Endothelial cell (in vitro differentiated cells): ENCODE results near the gene PTPRN2. TPM values are rescaled to one million over a fixed set of nuclear protein-coding genes. Genes with fewer than 3 reads are reported as not detected.

Experiments used
- DNase-seq: peaks from one replicate; pipeline ENCODE4 v3.0.0; 2021; ENCODE audit warnings: low spot score
- H3K27ac Mint-ChIP-seq: one replicate; pipeline ENCODE4 v1.8.0; 2021; ENCODE audit warnings: mixed read lengths, inconsistent platforms; ENCODE audit not compliant: unreplicated experiment
- H3K27me3 Mint-ChIP-seq: one replicate; pipeline ENCODE4 v1.8.0; 2021; ENCODE audit warnings: mild to moderate bottlenecking, moderate library complexity, mixed read lengths, inconsistent platforms; ENCODE audit not compliant: unreplicated experiment
- H3K36me3 Mint-ChIP-seq: one replicate; pipeline ENCODE4 v1.8.0; 2021; ENCODE audit warnings: mild to moderate bottlenecking, low read depth, mixed read lengths, inconsistent platforms; ENCODE audit not compliant: unreplicated experiment
- H3K4me1 Mint-ChIP-seq: one replicate; pipeline ENCODE4 v1.8.0; 2021; ENCODE audit warnings: mild to moderate bottlenecking, mixed read lengths, inconsistent platforms; ENCODE audit not compliant: unreplicated experiment
- H3K4me3 Mint-ChIP-seq: one replicate; pipeline ENCODE4 v1.8.0; 2021; ENCODE audit warnings: mild to moderate bottlenecking, mixed read lengths, inconsistent platforms; ENCODE audit not compliant: unreplicated experiment
- H3K9me3 Mint-ChIP-seq: one replicate; pipeline ENCODE4 v1.8.0; 2021; ENCODE audit warnings: mixed read lengths, inconsistent platforms; ENCODE audit not compliant: unreplicated experiment
- CTCF ChIP-seq: fragments of 200-600 bp; sonication (generic); IDR thresholded peaks from one replicate; pipeline ENCODE4 v1.5.0; 2021; ENCODE audit warnings: antibody characterized with exemption; ENCODE audit not compliant: unreplicated experiment
- total RNA-seq: library from RNA; stranded (reverse); fragmentation: NEBNext Ultra II Directional; extraction: Animal tissue kit (Norgen Biotek cat#: 25700); gene quantifications from one replicate; pipeline ENCODE4 v1.2.1, GENCODE V29; 2021; ENCODE audit not compliant: unreplicated experiment

PTPRN2 gene
- total RNA-seq, 1 donor from 2014 or later = 0.18 TPM

DNA sequence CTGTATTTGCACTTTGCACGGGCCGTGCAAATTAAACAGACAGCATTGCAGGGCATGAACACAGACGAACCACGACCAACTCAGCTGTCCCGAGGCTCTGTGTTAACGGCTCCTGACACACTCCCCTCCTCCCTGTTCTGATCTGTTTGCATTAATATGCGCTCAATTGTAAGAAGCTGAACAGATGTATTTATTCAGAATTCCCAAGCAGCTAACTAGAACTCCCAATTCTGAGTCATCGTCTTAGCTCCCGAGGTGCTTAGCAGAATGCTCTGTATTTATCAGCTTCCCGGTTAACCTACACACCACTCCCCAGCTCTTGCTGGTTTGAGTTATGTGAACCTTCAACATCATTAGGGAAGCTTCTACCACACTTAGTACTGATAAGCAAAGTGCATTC is 286.4 kb downstream of the PTPRN2 start:
- no peak for TF ChIP-seq CTCF
- no peak for DNase-seq
- Mint-ChIP-seq H3K36me3 (peaks cover 6% of the 10 kb centered on the region), H3K9me3 (peaks cover 50% of the 10 kb centered on the region), H3K4me1 (no peaks in the 10 kb centered on the region), H3K27me3 (peaks cover 6% of the 10 kb centered on the region), H3K27ac (no peak overlapping the region), H3K4me3 (no peak overlapping the region)

- no peak for DNase-seq
- no peaks in the 10 kb centered on the region for H3K4me1 Mint-ChIP-seq
- no peak overlapping the region for H3K27ac Mint-ChIP-seq
- H3K36me3 Mint-ChIP-seq = peaks cover 9% of the 10 kb centered on the region
- no peak for TF ChIP-seq CTCF
- peaks cover 54% of the 10 kb centered on the region for H3K9me3 Mint-ChIP-seq
- no peak overlapping the region for H3K4me3 Mint-ChIP-seq
- peaks cover 10% of the 10 kb centered on the region for H3K27me3 Mint-ChIP-seq
Observed at GRCh38 chr7:158300427-158300826, 287.2 kb downstream of the PTPRN2 start.

DNA sequence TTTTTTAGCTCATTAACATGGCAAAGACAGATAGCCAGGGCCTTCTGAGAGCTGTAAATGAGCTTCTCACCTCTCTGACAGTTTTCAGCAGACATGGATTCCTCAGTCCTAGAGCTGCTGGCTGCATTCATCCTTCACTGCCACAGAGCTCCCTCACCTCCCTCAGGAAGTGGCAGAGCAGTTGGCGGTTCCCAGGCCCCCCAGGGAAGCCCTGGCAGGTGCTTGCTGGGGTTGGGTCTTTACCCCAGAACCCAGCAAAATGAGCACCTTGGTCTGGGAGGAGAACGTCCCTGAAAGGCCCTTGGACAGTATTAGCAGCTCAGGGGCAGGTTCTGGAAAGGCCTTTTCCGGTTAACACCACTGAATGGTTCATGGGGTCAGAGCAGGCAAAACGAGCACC is 288.0 kb downstream of the PTPRN2 start:
- no peak overlapping the region for H3K4me3 Mint-ChIP-seq
- H3K27ac Mint-ChIP-seq = no peak overlapping the region
- peaks cover 9% of the 10 kb centered on the region for H3K36me3 Mint-ChIP-seq
- no peaks in the 10 kb centered on the region for H3K4me1 Mint-ChIP-seq
- no peak for TF ChIP-seq CTCF
- DNase-seq = no peak
- peaks cover 8% of the 10 kb centered on the region for H3K27me3 Mint-ChIP-seq
- H3K9me3 Mint-ChIP-seq = peaks cover 50% of the 10 kb centered on the region

- no peak overlapping the region for H3K27ac Mint-ChIP-seq
Observed at GRCh38 chr7:158296798-158297104, 290.9 kb downstream of the PTPRN2 start.

More at GRCh38 chr7:158296798-158297104, 290.9 kb downstream of the PTPRN2 start:
- peaks cover 5% of the 10 kb centered on the region for H3K36me3 Mint-ChIP-seq
- H3K27me3 Mint-ChIP-seq = peaks cover 7% of the 10 kb centered on the region
- H3K4me1 Mint-ChIP-seq = no peaks in the 10 kb centered on the region
- peaks cover 47% of the 10 kb centered on the region for H3K9me3 Mint-ChIP-seq
- DNase-seq = no peak
- no peak for TF ChIP-seq CTCF
- H3K4me3 Mint-ChIP-seq = no peak overlapping the region
